Pons (tissue), 1 donor: Measurements from ENCODE around the gene ERF.

ENCODE experiments used
- DNase-seq: peaks from one replicate; pipeline ENCODE4 v3.0.0-alpha.2; 2016; ENCODE audit warnings: low spot score

Gene ERF

DNA sequence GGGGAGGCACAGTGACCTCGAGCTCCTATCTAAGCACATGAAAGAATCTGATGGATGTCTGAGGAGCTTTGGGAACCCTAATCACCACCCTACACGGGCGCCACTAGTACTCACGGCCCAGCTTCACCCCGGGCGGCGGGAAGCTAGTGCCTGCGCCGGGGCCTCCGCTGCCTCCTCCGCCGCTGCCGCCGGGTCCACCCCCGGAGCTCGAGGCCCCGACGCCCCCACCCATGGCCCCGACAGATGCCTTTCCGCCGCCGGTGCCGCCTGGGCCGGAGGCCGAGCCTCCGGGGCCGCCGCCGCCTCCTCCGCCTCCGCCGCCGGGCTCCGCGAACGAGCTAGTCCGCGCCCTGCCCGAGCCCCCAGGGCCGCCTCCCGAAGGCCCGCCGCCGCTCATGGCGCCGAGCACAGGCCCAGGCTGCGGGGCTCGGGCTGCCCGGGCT lies 12.8 kb downstream of the ERF start:
- DNase-seq: no peak

DNA sequence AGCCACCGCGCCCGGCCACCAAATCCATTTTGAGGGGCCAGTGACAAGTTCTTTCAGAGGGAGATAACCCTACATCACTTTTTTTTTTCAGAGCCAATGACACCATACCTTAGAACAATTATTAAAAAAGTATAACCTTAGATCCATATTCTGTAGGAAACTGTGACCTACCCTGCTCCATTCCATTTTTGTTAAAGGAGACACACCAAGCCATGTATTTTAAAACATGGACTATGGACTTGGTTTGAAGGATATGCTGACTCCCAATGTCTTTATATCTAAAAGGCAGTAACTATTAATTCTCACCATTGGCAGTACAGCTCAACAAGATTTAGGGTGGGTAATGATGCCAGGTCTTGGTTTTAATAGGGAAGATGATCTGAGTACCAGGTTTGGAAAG lies 13.6 kb downstream of the ERF start:
- no peak for DNase-seq

DNA sequence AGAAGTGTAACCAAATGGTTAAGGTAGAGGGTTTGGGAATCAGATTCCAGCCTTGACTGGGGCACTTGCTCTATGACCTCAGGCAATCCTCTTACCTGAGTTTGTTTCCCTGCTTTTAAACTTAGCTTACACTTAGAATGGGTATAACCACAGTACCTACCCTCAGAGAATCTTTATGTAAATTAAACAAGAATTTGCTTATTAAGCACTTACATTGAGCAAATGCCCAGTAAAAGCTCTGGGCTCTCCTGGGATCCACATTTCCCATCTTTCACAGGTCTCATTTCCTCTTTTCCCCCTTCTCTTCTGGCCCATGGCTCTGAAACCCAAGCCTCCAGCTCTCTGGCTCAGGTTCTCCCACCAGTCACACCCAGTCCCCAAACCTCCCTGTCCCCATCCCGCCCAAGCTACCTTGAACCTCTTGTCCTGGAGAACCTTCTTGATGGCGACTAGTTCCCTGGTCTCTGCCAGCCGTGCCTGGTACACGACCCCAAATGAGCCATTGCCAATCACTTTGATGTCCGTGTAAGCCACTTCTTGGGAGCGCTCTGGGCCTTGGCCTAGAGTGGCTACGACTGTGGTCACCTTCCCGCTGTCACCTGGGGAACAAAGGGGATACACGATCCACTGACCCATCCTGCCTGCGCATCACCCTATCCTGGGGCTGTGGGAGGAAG lies 15.2 kb downstream of the ERF start:
- no peak for DNase-seq

GRCh38 chr19:42235181-42235580 lies 19.7 kb downstream of the ERF start:
- no peak for DNase-seq

DNA sequence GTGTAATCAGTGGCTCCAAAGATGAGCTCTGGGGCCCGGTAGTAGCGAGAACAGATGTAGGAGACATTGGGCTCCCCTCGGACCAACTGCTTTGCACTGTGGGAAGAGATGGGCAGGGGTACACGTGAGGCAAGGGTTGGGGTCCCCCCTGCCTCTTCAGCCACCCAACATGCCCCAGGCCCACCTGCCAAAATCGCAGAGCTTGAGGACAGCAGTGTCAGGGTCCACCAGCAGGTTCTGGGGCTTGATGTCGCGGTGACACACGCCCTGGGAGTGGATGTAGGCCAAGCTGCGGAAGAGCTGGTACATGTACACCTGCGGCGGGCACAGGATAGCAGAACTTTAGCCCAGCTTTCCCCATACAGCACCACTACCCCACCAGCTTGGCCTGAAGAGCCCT lies 20.6 kb downstream of the ERF start:
- DNase-seq: no peak

GRCh38 chr19:42233678-42234292 lies 21.1 kb downstream of the ERF start:
- no peak for DNase-seq

DNA sequence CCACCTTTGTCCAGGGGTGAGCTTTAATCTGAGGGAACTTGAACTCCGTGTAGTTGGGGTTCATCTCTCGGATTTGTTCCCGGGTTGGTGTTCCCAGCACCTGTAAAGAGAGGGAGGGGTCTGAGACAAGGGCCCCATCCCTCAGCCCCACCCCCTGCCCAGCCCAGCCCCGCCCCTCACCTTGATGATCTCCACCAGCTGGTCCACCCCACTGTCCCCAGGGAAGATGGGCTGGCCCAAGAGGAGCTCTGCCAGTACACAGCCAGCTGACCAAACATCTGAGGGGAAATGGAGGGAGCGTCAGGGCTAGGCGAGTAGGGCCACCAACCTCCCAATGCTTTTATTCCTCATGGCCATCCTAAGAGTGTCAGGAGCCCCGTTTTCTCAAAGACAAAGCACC lies 21.8 kb downstream of the ERF start:
- DNase-seq: no peak

DNA sequence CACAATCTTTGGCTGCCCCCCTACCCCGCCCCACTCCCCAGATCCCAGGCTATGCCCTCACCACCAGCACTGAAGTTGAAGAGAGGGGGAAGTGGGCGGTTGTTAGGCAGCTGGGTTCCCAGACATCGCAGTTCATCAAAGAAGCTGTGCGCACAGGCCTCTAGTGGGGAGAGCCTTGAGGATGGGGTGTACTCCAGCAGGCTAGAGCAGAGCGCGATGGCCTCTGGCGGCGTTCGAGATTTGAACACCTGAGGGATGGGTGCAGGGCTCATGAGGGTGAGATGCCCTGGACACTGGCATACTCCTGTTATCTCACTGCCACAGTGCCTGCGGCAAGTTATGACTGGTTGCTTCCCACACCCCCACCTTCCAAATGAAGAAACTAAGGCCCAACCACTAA lies 22.5 kb downstream of the ERF start:
- no peak for DNase-seq

DNA sequence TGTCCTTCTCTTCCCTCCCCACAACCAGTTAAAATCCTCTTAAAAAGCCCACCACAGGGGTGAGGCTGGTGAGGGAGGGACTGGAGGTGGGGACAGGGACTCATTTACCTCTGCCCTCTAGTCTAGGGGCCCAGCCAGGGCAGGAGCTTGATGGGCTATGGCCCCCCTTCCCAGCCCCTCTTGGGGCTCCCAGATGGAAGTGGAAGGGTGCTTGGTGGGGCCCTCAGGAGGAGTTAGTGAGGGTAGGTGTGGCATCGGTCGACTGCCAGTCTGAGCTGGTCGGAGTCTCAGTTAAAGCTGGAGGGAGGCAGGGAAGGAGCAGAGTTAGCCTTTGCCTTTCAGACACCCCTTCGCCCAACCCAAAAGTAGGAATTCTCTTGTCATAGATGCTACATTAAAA lies 24.4 kb downstream of the ERF start:
- DNase-seq: no peak

DNA sequence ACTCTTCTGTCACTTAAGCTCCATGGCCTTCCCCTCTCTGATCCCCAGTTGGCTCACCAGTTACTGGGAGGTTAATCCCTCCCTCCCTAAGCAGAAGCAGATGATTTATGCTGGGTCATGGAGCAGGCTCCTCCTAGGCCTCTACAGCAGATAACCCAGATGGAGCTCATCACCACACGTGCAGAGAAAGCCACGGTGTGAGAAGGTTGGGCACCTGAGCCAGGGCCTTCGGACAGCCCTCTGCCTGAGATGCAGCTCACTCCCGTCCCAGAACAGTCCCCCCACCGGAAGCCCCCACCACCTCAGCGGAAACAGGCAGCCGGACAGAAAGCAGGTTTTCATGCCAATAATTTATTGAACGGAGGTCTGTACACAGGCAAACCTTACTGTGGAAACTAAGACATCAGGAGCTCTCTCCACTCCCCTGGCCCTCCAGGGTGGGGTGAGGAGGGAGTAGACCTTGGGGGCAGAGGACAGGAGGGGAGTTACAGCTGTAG lies 25.0 kb downstream of the ERF start:
- DNase-seq: no peak

GRCh38 chr19:42229301-42229854 lies 25.6 kb downstream of the ERF start:
- no peak for DNase-seq

DNA sequence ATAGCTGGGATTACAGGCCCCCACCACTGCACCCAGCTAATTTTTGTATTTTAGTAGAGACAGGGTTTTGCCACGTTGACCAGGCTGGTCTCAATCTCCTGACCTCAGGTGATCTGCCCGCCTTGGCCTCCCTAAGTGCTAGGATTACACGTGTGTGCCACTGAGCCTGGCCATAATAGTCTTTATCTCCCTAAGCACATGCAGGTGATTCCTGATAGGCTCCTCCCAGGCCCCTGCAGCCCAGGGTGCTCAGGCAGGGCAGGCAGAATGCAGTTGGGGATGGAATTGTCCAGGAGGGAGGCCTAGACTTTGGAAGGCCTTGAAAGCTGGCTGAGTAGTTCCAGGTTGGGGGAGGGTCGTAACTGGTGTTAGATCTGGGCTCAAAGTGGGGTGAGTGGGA lies 26.3 kb downstream of the ERF start:
- DNase-seq: no peak

GRCh38 chr19:42226886-42227285 lies 28.0 kb downstream of the ERF start:
- DNase-seq: no peak

- no peak for DNase-seq
Observed at GRCh38 chr19:42225718-42226292, 29.1 kb downstream of the ERF start.

GRCh38 chr19:42224940-42225717 lies 29.8 kb downstream of the ERF start:
- DNase-seq: no peak

DNA sequence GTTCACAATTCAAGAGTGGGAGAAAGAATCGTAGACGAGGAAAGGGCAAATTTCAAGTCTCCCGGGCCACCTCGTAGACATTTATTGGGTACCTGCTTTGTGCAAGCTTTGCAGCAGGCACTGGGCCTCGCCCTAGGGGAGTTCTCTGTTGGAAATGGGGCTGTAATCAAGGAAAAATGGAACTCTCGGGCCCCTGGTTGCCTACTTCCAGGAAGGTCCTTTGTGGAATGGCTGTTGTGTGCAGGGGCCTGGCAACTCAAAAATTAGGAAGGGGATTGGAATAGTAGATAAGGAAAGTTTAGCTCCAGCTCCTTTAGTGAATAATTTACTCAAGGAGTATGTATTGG lies 34.2 kb downstream of the ERF start:
- DNase-seq: no peak

DNA sequence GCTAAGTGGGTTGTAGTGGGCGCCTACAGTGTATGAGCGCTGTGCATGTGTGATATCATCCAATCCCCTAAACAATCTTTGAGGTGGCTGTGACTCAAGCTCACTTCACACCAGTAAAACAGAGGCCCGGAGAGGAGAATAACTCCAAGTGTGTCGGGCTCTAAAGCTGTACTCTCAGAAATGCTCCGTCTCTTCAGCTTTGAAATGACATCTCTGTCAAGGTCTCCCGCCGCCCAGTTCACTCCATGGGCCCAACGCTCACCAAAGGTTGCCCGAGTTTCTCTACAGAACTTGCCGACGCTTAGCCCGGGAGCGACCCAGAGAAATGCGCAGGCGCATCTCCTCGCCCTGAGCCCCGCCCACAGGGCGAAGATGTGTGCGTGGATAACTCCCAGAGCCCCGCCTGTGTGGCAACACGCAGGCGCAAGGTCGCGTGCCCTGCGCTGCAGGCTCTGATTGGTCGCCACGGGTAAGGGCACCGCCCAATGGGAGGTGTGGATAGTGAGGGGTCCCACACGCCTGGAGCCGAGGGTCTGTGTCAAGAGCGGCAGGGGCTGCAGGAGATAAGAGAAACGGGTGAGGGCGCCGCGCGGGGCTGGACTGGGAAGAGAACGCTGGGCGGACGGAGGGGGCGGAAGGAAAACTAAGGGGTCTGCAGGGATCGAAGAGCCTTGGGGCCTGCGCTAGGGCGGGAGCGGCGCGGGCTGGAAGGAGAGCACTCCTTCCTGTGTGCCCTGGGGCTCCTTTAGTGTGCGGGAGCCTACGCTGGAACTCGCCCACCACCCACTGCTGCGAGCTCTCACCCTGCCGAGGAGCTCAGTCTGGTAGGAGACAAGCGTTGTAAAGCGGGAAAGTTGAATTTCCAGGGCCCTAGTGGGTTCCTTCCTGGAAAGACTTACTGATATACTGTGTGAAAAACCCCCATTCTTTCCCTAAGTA lies 34.8 kb downstream of the ERF start, which contains the start of gene ZNF526:
Gene ZNF526, plus strand, starts transcription at position 501 of the 939 bp plus-strand sequence. CDS start 4,092 bp downstream, outside the sequence.
- peak; percentile 97 for DNase-seq

GRCh38 chr19:42217520-42218437 lies 37.1 kb downstream of the ERF start, which contains the start of gene DEDD2:
Gene DEDD2 (minus strand): TSS chr19:42217677. CDS start chr19:42217007, 670 bp downstream.
- peak; percentile 95 for DNase-seq

GRCh38 chr19:42216653-42217519 lies 38.0 kb downstream of the ERF start:
- DNase-seq: no peak
